Sigmoid colon (tissue), 7 donors: ENCODE data around the gene CFD. TPM values are rescaled to one million over a fixed set of nuclear protein-coding genes. Genes with fewer than 3 reads are reported as not detected.
A peak's percentile ranks its signal among the peaks of the same experiment; 100 is the strongest.

Experiments
- DNase-seq: peaks from one replicate; pipeline ENCODE4 v3.0.0-alpha.2; 2019
- H3K27ac ChIP-seq, 4 donors: fragments of 200-600 bp; sonication (generic); one replicate each; pipeline ENCODE4 v1.5.1; 2016 to 2019; ENCODE audit warnings: mild to moderate bottlenecking in 1 of 4
- H3K27me3 ChIP-seq, 3 donors: fragments of 200-600 bp; sonication (generic); one replicate each; pipeline ENCODE4 v1.5.1; 2019; ENCODE audit warnings: mild to moderate bottlenecking in 1 of 3
- H3K36me3 ChIP-seq, 4 donors: fragments of 200-600 bp; sonication (generic); one replicate each; pipeline ENCODE4 v1.5.1; 2016 to 2019
- H3K4me1 ChIP-seq, 4 donors: fragments of 200-600 bp; sonication (generic); one replicate each; pipeline ENCODE4 v1.5.1; 2017 to 2019
- H3K4me3 ChIP-seq, 4 donors: fragments of 200-600 bp; sonication (generic); one replicate each; pipeline ENCODE4 v1.5.1; 2017 to 2019; ENCODE audit warnings: mild to moderate bottlenecking in 2 of 4, moderate library complexity in 1 of 4
- H3K9me3 ChIP-seq, 4 donors: fragments of 200-600 bp in 3 of 4; sonication (generic) in 3 of 4; one replicate each; pipeline versions ENCODE4 v1.5.1 to v1.6.1; 2013 to 2019
- EP300 ChIP-seq, 4 donors: sonication (generic); formaldehyde crosslinking; IDR thresholded peaks; one replicate each; pipeline ENCODE4 v1.6.1; 2017; ENCODE audit warnings: antibody characterized with exemption in 4 of 4
- POLR2A ChIP-seq, 2 donors: fragments of 450-650 bp; IDR thresholded peaks; one replicate each; pipeline ENCODE4 v1.6.1; 2016; ENCODE audit warnings: antibody characterized with exemption in 2 of 2, mild to moderate bottlenecking in 2 of 2, moderate library complexity in 2 of 2
- POLR2AphosphoS5 ChIP-seq, 4 donors: sonication (generic); formaldehyde crosslinking; IDR thresholded peaks; one replicate each; pipeline ENCODE4 v1.6.1; 2017; ENCODE audit warnings: antibody characterized with exemption in 4 of 4
- WGBS, 2 donors: extraction: QIAGEN DNeasy Blood & Tissue Kit; methylation state at CpG; one replicate each; pipeline ENCODE4 v1.1.7; 2013; 5-methylcytosine and 5-hydroxymethylcytosine counted together
- intact Hi-C: fragments of 100-400 bp; cut with DNase I; formaldehyde crosslinking; loops from one replicate; pipeline ENCODE4 v1.15.1; 2023
- polyA plus RNA-seq, 3 donors: library from polyadenylated mRNA; stranded (reverse); fragments of 200-250 nt; gene quantifications; one replicate each; pipeline ENCODE4 v1.2.3, GENCODE V29; 2013
- total RNA-seq, 4 donors: library from RNA; depleted of rRNA; stranded (reverse); fragments of >200 nt; gene quantifications; one replicate each; pipeline ENCODE4 v1.1.0, GENCODE V29; 2016
- TF ChIP-seq, protein P1 (sequence below), 4 experiments: fragments of 450-650 bp in 3 of 4; fragments of 200-600 bp in 1 of 4; IDR thresholded peaks; one replicate each; pipeline ENCODE4 v1.5.1; 2016 to 2019; ENCODE audit warnings: antibody characterized with exemption in 4 of 4, mild to moderate bottlenecking in 3 of 4, moderate library complexity in 2 of 4
- donor health status: healthy with polysubstance abuse.
- donor health status: Bipolar disorder and iron deficiency.
- donor health status: healthy.

CFD gene
- total and polyA plus RNA-seq, 7 donors, result 29.1 to 830 (median 329) TPM

DNA sequence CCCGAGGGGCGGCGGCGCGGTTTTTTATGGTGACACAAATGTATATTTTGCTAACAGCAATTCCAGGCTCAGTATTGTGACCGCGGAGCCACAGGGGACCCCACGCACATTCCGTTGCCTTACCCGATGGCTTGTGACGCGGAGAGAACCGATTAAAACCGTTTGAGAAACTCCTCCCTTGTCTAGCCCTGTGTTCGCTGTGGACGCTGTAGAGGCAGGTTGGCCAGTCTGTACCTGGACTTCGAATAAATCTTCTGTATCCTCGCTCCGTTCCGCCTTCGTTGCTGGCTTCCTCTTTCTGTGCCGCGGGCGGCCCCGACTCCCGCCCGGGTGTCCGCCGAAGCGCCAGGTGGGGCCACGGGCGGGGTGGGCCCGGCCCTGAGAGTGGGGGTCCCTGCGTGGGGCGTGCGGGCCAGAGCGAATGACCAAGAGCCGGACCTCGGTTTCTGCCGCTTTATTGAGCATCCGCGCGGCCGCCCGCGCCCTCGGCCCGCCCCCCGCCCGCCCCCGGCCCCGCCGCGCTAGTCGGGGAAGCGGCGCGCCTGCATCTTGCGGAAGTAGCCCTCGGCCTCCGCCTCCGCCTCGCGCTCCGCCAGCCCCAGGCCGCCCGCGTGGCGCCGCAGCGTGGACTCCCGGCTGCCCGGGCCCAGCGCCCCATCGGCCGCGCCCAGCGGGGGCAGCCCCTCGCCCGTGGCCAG, 47.3 kb upstream of the CFD start:
- intact Hi-C loops, result no loop called here
- Histone ChIP-seq H3K27ac (no peak overlapping the region), H3K4me1 (no peaks in the 10 kb centered on the region), H3K4me3 (no peak overlapping the region), H3K27me3 (no peaks in the 10 kb centered on the region), H3K36me3 (peaks cover 39 to 60% (median 53%) of the 10 kb centered on the region in 4 donors), H3K9me3 (no peaks in the 10 kb centered on the region)
- TF ChIP-seq EP300 (IDR thresholded peaks at IDR 0.05) (no peak), POLR2AphosphoS5 (IDR thresholded peaks at IDR 0.05) (no peak), POLR2A (IDR thresholded peaks at IDR 0.05) (no peak)
- TF ChIP-seq, protein P1, sequence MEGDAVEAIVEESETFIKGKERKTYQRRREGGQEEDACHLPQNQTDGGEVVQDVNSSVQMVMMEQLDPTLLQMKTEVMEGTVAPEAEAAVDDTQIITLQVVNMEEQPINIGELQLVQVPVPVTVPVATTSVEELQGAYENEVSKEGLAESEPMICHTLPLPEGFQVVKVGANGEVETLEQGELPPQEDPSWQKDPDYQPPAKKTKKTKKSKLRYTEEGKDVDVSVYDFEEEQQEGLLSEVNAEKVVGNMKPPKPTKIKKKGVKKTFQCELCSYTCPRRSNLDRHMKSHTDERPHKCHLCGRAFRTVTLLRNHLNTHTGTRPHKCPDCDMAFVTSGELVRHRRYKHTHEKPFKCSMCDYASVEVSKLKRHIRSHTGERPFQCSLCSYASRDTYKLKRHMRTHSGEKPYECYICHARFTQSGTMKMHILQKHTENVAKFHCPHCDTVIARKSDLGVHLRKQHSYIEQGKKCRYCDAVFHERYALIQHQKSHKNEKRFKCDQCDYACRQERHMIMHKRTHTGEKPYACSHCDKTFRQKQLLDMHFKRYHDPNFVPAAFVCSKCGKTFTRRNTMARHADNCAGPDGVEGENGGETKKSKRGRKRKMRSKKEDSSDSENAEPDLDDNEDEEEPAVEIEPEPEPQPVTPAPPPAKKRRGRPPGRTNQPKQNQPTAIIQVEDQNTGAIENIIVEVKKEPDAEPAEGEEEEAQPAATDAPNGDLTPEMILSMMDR (IDR thresholded peaks at IDR 0.05), result no peak
- 92 to 95% methylated on average over 80 of the region's 80 CpGs for WGBS, 2 donors
- DNase-seq, result no peak

- H3K9me3 ChIP-seq, result no peaks in the 10 kb centered on the region
- no peak overlapping the region for H3K27ac ChIP-seq
- intact Hi-C loops, result no loop called here
- WGBS, 2 donors, result 94 to 98% methylated on average over 72 of the region's 72 CpGs
- no peaks in the 10 kb centered on the region for H3K4me1 ChIP-seq
- H3K4me3 ChIP-seq, result no peak overlapping the region
- H3K36me3 ChIP-seq, result peaks cover 34 to 54% (median 48%) of the 10 kb centered on the region in 4 donors
- DNase-seq, result no peak
- H3K27me3 ChIP-seq, result no peaks in the 10 kb centered on the region
- TF ChIP-seq EP300 (IDR thresholded peaks at IDR 0.05) (no peak), POLR2AphosphoS5 (IDR thresholded peaks at IDR 0.05) (no peak), POLR2A (IDR thresholded peaks at IDR 0.05) (no peak)
- TF ChIP-seq, protein P1 (IDR thresholded peaks at IDR 0.05), result no peak
These were observed 46.7 kb upstream of the CFD start for GRCh38 chr19:812747-813218.

GRCh38 chr19:813219-814151, 46.0 kb upstream of the CFD start:
- H3K36me3 ChIP-seq, result peaks cover 27 to 47% (median 41%) of the 10 kb centered on the region in 4 donors
- no peaks in the 10 kb centered on the region for H3K4me1 ChIP-seq
- DNase-seq, result no peak
- intact Hi-C loops, result no loop called here
- H3K27me3 ChIP-seq, result no peaks in the 10 kb centered on the region
- TF ChIP-seq POLR2A (IDR thresholded peaks at IDR 0.05), result no peak
- no peak for TF ChIP-seq EP300 (IDR thresholded peaks at IDR 0.05)
- H3K4me3 ChIP-seq, result no peak overlapping the region
- WGBS, 2 donors, result 92 to 94% methylated on average over 87 of the region's 87 CpGs
- no peak overlapping the region for H3K27ac ChIP-seq
- H3K9me3 ChIP-seq, result no peaks in the 10 kb centered on the region

GRCh38 chr19:814152-815078, 45.0 kb upstream of the CFD start:
- intact Hi-C loops, result no loop called here
- no peak for DNase-seq
- Histone ChIP-seq H3K27me3 (no peaks in the 10 kb centered on the region), H3K9me3 (no peaks in the 10 kb centered on the region), H3K36me3 (peaks cover 19 to 37% (median 32%) of the 10 kb centered on the region in 4 donors), H3K27ac (no peak overlapping the region), H3K4me3 (no peak overlapping the region), H3K4me1 (no peaks in the 10 kb centered on the region)
- TF ChIP-seq, protein P1 (IDR thresholded peaks at IDR 0.05), result no peak
- TF ChIP-seq POLR2AphosphoS5 (IDR thresholded peaks at IDR 0.05), result peak in 2 of 4 donors; percentile 18 to 42
- 83 to 90% methylated on average over 49 of the region's 49 CpGs for WGBS, 2 donors
